GM18505 (cell line): Measurements from ENCODE around the gene DNAJC3.
"Not testable (repeated sequence)": the region's sequence is repeated elsewhere in the genome, so short reads cannot be mapped to it uniquely, and the experiment has no call there.

Experiments
- ATAC-seq: cut with Tn5 transposase; IDR thresholded peaks from one replicate; pipeline ENCODE4 v1.9.1; 2021; ENCODE audit not compliant: unreplicated experiment
- POLR2A ChIP-seq: IDR thresholded peaks from 4 replicates; pipeline ENCODE4 v1.6.1; 2011; ENCODE audit warnings: borderline replicate concordance; ENCODE audit not compliant: insufficient read depth, insufficient read length; ENCODE audit errors: extremely low read depth

DNAJC3 gene

GRCh38 chr13:95650696-95651095 lies 26.2 kb upstream of the DNAJC3 start:
- TF ChIP-seq POLR2A = no peak
- ATAC-seq = no peak

GRCh38 chr13:95652244-95652764 lies 24.6 kb upstream of the DNAJC3 start:
- no peak for ATAC-seq
- no peak for TF ChIP-seq POLR2A

GRCh38 chr13:95652821-95653220 lies 24.1 kb upstream of the DNAJC3 start:
- no peak for ATAC-seq
- no peak for TF ChIP-seq POLR2A

- ATAC-seq = no peak
- no peak for TF ChIP-seq POLR2A
Observed at GRCh38 chr13:95656386-95657015, 20.4 kb upstream of the DNAJC3 start.

GRCh38 chr13:95659500-95659899 lies 17.4 kb upstream of the DNAJC3 start:
- no peak for ATAC-seq
- TF ChIP-seq POLR2A = no peak

GRCh38 chr13:95660981-95661581 lies 15.9 kb upstream of the DNAJC3 start:
- no peak for TF ChIP-seq POLR2A
- ATAC-seq = no peak

- ATAC-seq = not testable (repeated sequence)
Observed at GRCh38 chr13:95667235-95667634, 9.7 kb upstream of the DNAJC3 start.

- no peak for ATAC-seq
- no peak for TF ChIP-seq POLR2A
Observed at GRCh38 chr13:95671597-95671996, 5.3 kb upstream of the DNAJC3 start.

- ATAC-seq = no peak
- no peak for TF ChIP-seq POLR2A
Observed at GRCh38 chr13:95676105-95676761, 706 bp upstream of the DNAJC3 start.

- ATAC-seq = no peak
- no peak for TF ChIP-seq POLR2A
Observed at GRCh38 chr13:95677564-95678266, 776 bp downstream of the DNAJC3 start.

GRCh38 chr13:95678967-95679366 lies 2.0 kb downstream of the DNAJC3 start:
- no peak for ATAC-seq
- no peak for TF ChIP-seq POLR2A

GRCh38 chr13:95679722-95680121 lies 2.8 kb downstream of the DNAJC3 start:
- no peak for ATAC-seq
- no peak for TF ChIP-seq POLR2A

GRCh38 chr13:95684418-95684817 lies 7.5 kb downstream of the DNAJC3 start:
- no peak for ATAC-seq
- no peak for TF ChIP-seq POLR2A

GRCh38 chr13:95684960-95685359 lies 8.0 kb downstream of the DNAJC3 start:
- not testable (repeated sequence) for ATAC-seq
